IPS DF 19.7 (cell line): ENCODE data around the gene MICAL2.

Experiments
- DNase-seq: peaks from one replicate; pipeline ENCODE4 v3.0.0-alpha.2; 2013; ENCODE audit warnings: low read depth, low spot score

Gene MICAL2

DNA sequence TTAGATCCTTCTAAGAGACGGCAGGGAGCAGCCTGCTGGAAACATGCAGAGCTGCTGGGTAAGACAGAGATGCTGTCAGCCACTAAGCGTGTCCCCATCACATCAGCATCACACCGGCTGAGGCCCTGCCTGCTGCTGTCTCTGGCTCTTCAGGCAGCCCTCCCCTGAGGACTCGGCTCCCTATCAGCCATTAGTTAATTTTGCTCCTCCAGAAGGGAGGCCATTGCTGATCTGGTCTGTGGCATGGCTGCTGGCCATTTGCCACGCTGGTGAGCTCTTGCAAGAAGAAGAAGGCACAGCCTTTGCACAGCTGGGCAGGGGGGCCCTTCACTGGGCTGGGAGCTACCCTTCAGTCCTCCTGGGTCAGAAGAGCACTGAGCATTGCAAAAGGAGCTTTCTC, 135.8 kb downstream of the MICAL2 start:
- DNase-seq = no peak

GRCh38 chr11:12246989-12247388, 136.6 kb downstream of the MICAL2 start:
- DNase-seq = no peak

GRCh38 chr11:12247543-12248254, 137.3 kb downstream of the MICAL2 start:
- DNase-seq = no peak

- no peak for DNase-seq
Measured at GRCh38 chr11:12248330-12248729, 137.9 kb downstream of the MICAL2 start.

DNA sequence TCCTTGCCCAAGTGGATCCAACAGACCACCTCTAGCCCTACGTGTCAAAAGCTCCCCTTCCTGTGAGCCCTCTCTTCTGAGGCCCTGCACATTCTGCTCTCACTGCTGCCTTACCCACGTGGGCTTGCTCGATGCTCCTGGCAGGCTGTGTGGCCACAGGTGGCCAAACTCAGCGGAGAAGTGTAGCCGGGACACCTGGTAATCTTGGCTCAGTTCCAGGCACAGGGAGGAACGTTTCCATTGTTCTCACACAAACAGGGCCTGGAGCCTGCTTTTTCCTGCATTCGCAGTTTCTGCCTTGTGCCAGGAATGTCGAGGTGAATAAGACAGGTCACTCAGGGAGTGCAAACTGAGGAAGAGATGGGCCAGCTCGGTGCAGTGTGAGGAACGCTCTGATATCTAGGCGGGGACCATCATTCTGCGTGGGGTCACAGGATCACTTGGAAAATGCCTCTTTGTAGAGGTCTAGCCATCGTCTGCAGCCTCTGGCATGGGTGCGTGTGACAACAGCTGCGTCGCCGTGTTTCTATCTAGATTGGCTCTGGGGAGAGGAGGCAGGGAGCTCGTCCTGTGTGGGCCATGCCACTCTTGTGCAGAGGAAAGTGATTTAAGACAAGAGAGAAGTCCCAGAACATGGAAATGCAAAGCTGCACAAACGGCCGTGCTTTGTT, 139.3 kb downstream of the MICAL2 start:
- no peak for DNase-seq

DNA sequence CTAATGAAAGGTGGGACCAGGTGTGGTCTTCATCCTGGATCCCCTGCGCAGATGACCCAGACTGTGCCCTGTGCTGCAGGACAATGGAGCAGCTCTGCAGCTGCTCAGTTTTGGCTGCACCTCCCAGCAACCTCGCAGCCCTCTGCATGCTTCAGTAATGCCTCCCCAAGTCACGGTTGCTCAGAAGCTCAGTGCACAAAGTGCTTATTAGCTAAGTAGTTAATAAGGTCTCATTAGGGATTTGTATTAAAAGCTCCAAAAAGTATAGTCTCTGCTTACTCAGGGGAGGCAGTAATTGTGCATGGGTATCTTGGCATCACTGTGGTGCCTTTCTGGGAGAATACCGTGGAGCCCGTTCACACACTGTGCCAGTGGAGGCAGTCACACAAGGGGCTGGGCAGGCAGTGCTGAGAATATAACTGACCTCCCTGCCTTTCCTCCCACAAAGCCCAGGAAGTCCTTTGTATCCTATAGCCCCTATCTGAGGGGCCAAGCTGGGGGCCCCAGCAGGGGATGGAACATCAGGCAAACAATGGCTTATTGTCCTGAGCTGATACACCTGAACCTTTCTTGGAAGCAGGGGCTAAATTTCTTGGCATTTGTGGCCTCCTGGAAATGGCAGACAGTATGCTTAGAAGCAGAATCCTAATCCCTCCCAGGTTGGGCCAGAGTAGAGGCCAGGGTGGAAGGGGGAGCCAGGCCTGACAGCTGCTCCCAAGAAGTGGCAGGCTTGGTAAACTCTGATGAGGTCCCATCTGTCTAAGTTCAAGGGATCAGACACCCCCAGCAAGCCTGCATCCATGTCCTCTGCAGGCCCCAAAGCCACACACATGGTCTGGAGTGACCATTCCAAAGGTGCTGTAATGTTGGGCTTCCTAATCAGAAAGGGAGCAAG, 141.5 kb downstream of the MICAL2 start:
- DNase-seq = no peak

- no peak for DNase-seq
Measured at GRCh38 chr11:12253843-12254281, 143.5 kb downstream of the MICAL2 start.

GRCh38 chr11:12258451-12258850, 148.1 kb downstream of the MICAL2 start:
- DNase-seq = no peak

GRCh38 chr11:12259956-12260355, 149.6 kb downstream of the MICAL2 start:
- DNase-seq = no peak

- no peak for DNase-seq
Measured at GRCh38 chr11:12260731-12261521, 150.5 kb downstream of the MICAL2 start.

DNA sequence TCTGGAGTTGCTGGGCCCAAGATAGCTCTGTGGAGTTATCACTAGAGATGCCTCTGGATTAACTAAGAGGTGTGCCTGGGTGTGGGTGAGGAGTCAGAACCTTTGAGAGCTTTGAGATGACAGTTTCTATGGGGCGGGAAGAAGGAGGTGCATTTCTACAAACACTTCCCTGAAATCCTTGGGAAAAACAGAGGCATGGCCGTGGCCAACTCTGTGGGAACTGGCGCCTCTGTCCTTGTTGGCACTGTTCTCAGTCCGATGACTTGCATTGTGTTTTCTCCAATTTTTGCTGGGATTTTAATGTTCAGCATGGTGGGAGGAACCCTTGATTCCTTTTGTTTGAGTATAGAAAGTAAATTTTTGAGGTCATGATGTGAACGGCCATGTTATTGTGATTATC, 151.2 kb downstream of the MICAL2 start:
- DNase-seq = no peak

GRCh38 chr11:12263141-12263693, 152.8 kb downstream of the MICAL2 start:
- no peak for DNase-seq

GRCh38 chr11:12264361-12264760, 154.0 kb downstream of the MICAL2 start:
- no peak for DNase-seq

GRCh38 chr11:12266132-12266531, 155.7 kb downstream of the MICAL2 start:
- DNase-seq = no peak

DNA sequence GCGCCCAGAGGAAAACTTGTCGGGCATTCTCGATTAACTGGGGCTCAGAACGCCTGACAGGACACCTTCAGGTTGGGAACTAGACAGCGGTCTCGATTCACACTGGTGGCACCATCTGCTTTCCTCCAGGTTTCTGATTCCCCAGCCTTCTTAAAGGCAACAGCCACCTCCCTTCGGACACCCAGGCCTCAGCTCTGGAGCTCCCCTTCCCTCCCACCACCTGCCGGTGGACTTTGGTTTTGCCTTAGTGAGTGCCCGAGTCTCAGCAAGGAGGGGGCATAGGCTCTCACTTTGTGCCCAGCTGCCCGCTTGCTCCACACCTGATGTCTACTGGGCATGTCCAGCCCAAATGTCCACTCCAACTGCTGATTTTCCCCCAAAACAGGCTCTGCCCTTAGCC, 156.6 kb downstream of the MICAL2 start:
- DNase-seq = no peak

GRCh38 chr11:12267921-12268320, 157.5 kb downstream of the MICAL2 start:
- no peak for DNase-seq

DNA sequence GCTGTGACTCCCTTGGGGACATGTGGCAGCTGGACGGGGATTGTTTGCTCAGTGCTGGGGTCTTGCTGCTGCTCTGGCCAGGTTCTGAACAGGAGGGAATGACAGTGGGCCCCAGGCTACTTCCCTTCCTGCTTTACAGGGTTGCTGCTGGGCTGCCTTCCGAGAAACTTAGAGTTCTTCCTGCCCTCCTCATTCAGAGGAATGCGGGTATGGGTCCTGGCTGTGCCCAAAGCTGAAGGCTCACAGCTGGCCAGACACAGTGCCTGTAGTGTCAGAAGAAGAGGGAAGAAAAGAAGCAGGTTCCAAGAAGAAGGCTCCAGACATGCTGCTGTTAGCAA, 158.7 kb downstream of the MICAL2 start:
- no peak for DNase-seq

DNA sequence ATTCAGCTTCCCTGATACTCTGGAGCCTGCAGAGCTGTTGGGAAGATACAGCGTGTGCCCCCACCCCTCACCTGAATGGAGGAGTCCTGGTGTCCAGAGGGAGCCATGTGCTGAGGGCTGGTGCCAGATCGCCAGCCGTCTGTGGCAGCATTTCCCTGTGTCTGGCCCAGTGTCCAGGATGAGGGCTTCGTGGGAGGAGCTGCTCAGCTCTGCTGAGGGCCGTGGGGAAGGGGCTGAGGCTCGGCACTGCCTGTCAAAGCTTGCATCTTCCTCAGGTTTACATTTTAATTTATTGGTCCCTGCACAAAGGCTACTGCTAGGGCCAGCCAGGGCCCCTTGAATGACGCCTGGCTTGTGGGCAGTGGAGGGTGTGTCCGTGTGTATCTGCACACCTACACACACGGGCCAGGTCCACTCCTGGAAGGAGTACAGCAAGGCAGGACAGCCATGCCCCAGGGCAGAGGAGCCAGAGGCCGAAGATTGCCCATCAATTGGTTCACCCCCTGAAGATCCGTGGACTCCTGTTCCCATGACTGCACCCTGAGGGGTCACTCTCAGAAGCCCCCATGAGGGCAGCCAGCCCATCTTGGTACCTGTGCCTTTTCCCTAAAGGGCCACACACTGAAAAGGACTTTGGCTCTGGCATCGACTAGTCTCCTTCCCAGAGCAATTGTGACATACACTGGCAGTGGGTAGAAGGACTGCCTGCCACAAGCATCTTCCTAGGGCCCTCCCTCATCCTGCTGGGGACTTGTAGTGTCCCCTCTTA, 159.2 kb downstream of the MICAL2 start:
- no peak for DNase-seq

- no peak for DNase-seq
Measured at GRCh38 chr11:12270215-12270797, 159.9 kb downstream of the MICAL2 start.

- no peak for DNase-seq
Measured at GRCh38 chr11:12270817-12271216, 160.4 kb downstream of the MICAL2 start.
